HG03175 (cell line): ENCODE results near the gene LRP3.
"Not testable (repeated sequence)": the region's sequence is repeated elsewhere in the genome, so short reads cannot be mapped to it uniquely, and the experiment has no call there.

Experiments used
- ATAC-seq: cut with Tn5 transposase; IDR thresholded peaks from one replicate; pipeline ENCODE4 v1.9.1; 2021; ENCODE audit warnings: mild to moderate bottlenecking, moderate library complexity; ENCODE audit not compliant: unreplicated experiment

The LRP3 gene

GRCh38 chr19:33201886-33202545, 7.9 kb downstream of the LRP3 start:
- ATAC-seq: no peak

DNA sequence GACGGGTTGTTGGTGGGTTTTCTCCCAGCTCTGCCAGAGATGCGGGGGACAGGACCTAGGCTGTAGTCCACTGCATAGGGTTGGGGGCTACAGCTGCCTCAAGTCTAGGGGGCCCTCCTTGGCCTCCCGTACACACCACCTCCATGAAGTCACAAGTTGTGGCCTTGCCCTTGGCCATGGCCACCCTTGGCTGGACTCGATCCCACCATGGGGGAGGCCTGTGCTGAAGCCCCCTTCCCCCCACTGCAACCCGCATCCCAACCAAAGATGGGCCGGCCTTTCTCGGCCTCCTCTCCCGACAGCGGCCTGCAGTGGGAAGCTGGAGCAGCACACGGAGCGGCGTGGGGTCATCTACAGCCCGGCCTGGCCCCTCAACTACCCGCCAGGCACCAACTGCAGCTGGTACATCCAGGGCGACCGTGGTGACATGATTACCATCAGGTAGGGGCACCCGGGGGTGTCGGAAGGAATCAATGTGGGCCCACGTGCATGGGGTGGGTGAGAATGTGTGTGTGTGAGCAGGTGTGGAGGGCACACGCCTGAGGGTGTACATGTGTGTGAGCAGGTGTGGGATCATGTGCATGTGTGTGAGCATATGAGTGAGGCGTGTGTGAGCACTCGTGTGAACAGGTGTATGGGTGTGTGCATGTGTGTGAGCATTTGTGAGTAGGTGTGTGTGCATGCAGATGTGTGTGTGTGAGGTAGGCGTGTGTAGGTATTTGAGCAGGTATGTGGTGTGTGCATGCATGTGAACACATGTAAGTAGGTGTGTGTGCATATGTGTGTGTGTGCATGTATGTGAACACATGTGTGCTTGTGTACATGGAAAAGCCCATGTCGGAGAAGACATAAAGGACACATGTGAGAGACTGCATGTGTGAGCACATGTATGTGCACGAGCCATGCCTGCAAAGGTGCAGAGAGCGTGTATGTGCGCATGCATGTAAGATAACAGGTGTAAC, 8.7 kb downstream of the LRP3 start:
- ATAC-seq: no peak

DNA sequence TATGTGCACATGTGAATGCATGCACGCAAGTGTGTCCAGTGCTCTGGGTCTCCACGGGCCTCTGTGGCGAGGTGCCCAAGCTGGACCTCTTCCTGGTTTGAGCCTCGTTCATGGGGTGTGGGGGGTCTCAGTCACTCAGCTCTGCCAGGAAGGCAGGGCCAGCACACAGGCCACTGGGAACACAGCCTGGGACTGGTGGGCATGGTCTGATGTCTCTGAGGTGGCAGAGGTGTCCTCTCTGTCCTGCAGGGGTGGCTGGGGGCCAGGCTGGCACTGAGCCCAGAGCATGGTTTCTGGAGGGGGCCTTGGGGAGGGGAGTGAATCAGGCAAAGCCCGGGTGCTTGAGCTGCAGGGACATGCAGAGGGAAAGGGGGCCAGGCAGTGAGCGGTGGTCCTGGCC, 9.4 kb downstream of the LRP3 start:
- ATAC-seq: no peak

DNA sequence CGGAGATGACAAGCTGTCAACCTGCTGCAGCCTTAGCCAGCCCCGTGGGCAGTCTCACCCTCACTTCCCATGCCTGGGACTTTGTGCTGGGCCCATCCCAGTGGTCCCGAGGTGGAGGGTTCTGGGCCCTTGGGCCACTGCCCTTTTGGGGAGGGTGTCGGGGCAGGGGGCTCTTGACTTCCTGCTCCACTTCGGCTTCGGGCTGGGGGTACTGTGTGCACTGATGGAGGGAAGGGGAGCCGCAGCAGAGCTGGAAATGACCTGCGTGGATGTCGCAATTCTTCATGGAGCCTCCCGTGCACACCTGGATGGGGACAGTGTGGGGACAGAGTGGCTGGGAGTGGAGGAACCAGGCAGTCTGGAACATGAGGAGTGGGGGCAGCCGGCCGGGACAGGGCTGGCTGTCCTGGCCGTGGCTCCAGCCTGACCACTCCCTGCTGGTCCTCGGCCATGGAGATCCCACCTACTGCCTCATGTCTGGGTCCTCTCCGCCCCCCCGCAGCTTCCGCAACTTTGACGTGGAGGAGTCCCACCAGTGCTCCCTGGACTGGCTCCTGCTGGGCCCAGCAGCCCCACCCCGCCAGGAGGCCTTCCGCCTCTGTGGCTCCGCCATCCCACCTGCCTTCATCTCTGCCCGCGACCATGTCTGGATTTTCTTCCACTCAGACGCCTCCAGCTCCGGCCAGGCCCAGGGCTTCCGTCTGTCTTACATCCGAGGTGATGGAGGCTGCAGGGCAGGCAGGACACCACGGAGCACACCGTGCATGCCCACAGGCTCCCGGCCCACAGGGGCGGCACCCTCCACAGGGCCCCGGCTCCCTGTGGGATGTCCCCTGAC, 10.2 kb downstream of the LRP3 start:
- no peak for ATAC-seq

GRCh38 chr19:33205110-33205509, 11.0 kb downstream of the LRP3 start:
- no peak for ATAC-seq

GRCh38 chr19:33205531-33206260, 11.6 kb downstream of the LRP3 start:
- ATAC-seq: no peak

DNA sequence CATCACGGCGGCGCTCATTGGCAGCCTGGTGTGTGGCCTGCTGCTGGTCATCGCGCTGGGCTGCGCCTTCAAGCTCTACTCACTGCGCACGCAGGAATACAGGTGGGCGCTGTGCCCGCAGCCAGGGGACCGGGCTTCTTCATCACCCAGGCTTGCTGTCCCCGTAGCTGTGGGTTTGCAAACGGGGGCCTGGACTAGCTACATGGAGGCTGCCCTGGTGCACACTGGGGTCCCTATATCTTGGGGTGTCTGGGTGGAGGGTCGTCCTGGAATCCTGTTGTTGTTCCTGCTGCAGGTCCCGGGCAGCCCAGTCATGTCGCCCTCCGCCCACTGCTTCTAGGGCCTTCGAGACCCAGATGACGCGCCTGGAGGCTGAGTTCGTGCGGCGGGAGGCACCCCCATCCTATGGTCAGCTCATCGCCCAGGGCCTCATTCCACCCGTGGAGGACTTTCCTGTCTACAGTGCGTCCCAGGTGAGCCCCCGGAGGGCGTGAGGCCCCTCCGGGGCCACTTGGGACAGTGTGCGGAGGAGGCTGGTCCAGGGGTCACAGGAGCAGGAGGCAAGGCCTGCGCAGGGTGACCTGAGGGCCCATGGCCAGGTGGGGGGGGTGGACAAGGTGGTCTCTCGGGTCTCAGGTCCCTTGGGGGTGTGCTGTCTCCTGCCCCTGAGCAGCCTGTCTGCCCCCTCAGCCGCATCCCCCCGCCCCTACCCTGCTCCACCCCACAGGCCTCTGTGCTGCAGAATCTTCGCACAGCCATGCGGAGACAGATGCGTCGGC, 12.3 kb downstream of the LRP3 start:
- ATAC-seq: no peak

- no peak for ATAC-seq
Measured at GRCh38 chr19:33207040-33207620, 13.0 kb downstream of the LRP3 start.

DNA sequence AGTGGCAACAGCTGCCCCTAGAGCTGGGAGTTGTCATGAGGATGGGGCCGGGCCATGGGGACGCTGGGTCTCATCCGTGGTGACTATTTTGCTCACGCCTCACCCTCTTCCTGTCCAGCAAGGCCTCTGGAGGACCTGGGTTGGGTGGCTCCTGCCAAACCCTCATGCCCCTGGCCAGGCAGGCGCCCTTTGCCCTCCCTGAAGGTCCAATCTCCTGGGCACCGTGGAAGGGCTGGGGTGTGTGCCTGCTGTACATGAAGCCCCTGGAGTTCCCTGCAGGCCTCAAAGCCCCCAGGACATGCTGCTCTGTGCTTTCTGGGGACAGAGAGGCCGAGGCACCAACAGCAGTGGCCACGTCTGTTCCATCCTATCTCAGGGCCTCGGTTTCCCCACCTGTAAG, 13.8 kb downstream of the LRP3 start:
- no peak for ATAC-seq

- no peak for ATAC-seq
Measured at GRCh38 chr19:33208371-33208895, 14.3 kb downstream of the LRP3 start.

GRCh38 chr19:33208904-33209849, 15.0 kb downstream of the LRP3 start:
- ATAC-seq: no peak

- ATAC-seq: not testable (repeated sequence)
Measured at GRCh38 chr19:33209850-33210230, 15.7 kb downstream of the LRP3 start.

DNA sequence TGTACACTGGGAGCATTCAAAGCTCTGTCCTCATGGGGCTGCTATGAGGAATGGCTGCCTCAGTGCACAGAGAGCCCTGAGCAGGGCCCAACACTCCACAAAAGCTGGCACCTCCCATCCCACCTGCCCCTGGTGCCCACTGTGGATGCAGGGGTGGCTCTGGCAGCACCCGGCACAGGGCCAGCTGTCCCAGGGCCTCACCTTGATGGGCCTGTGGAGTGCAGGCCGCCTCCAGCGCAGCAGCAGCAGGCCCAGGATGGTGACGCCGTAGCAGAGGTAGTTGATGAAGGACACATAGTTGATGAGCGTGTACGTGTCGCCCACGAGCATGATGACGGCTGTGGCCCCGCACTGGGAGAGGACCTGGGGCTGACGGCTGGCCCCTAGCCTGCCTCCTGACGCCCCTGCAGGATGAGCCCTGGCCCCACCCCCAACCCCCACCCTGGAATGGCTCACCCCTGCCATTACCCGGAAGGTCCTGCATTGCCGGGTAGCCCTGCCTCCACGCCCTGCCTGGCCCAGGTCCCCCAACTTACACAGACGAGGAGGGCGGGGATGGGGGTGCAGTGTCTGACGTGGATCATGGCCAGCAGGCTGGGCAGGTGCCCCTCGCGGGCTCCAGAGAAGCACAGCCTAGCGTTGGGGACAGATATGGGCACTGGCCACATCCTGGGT, 16.3 kb downstream of the LRP3 start:
- ATAC-seq: no peak

DNA sequence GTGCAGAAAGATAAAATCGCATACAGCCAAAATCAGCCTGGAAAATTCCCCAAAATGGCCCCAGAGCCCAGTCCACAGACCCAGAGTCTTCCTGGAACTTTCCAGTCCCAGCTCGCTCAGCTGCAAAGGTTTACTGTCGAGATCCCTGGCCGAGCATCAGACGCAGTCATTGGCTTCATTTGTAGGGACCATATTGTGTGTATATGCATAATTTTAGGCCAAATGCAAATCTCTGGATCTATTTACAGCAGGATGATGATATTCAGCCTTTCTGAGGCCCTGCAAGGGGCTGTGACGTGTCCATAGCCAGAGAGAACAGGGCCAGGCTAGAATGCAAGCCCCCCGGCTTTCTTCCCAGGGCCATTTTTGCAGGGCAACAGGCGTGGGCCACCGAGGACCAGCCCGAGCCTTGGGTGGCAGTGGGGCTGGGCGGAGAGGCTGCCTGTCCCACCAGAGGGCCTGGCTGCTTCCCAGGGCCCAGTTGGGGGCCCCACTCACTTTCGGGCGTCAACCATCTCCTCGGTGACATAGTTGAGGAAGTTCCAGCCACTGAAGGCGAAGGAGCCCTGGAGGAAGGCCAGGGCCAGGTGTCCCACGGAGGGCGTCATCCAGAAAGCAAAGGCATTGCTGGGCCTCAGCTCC, 17.8 kb downstream of the LRP3 start:
- no peak for ATAC-seq

DNA sequence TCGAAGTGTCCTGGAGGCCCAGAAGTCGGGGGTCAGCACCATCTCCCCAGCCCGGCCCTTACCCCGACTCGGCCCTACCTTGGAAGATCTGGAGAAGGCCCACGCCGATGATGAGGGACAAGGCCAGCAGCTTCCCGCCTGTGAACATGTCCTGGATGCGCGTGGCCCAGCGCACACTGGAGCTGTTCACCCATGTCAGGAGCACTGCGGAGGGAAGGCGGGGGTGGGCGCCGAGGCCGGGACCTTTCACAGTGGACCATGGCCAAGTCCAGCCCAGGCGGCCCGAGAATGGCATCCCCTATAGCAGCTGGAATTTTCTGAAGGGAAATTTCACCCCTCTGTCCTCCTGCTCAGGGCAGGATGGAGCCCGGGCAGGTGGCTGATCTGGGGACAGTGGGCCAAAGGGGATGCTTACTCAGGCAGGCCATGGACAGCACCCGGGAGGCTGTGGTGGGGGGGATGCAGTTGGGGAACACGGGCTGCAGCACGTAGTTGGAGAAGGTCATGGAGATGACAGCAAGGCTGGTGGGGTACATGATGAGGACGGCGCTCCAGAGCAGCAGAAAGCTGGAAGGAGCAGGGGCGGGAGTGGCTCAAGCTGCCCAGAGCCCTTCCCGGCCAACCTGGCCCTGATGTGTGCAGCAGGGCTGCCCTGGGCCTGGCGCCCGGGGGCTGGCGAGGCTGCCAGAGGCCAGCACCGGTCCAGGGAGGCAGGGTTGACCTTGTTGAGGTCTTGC, 18.5 kb downstream of the LRP3 start:
- no peak for ATAC-seq

- ATAC-seq: no peak
Measured at GRCh38 chr19:33214596-33214995, 20.5 kb downstream of the LRP3 start.
